RWPE2 (cell line): Measurements from ENCODE around the gene HOXB6.

Source experiments
- ATAC-seq: fragments of 200-7000 bp; cut with Tn5 transposase; 3 replicates; pipeline ENCODE4 v1.9.1; 2021; ENCODE audit warnings: low read depth
- DNase-seq: peaks from one replicate; pipeline ENCODE4 v3.0.0-alpha.2; 2020; ENCODE audit warnings: low spot score
- H3K27ac ChIP-seq: fragments of 450-650 bp; 2 replicates; pipeline ENCODE4 v1.5.1; 2017; ENCODE audit warnings: mild to moderate bottlenecking; ENCODE audit not compliant: poor library complexity, severe bottlenecking
- H3K27me3 ChIP-seq: fragments of 250-450 bp; sonication (Bioruptor Pico); 2 replicates; pipeline ENCODE4 v1.5.1; 2021; ENCODE audit warnings: mild to moderate bottlenecking, moderate library complexity; ENCODE audit not compliant: insufficient read depth, poor library complexity, severe bottlenecking
- H3K36me3 ChIP-seq: fragments of 250-450 bp; sonication (Bioruptor Pico); 2 replicates; pipeline ENCODE4 v1.5.1; 2020; ENCODE audit warnings: low read depth, mild to moderate bottlenecking, moderate library complexity
- H3K4me1 ChIP-seq: fragments of 250-450 bp; sonication (Bioruptor Pico); 2 replicates; pipeline ENCODE4 v1.5.1; 2021; ENCODE audit warnings: mild to moderate bottlenecking, moderate library complexity; ENCODE audit not compliant: insufficient read depth, poor library complexity, severe bottlenecking
- H3K4me3 ChIP-seq: fragments of 250-450 bp; sonication (Bioruptor Pico); 2 replicates; pipeline ENCODE4 v1.5.1; 2021; ENCODE audit warnings: mild to moderate bottlenecking, moderate library complexity; ENCODE audit not compliant: severe bottlenecking
- H3K9me3 ChIP-seq: fragments of 250-450 bp; sonication (Bioruptor Pico); 2 replicates; pipeline ENCODE4 v1.5.1; 2021; ENCODE audit warnings: mild to moderate bottlenecking, moderate library complexity; ENCODE audit not compliant: severe bottlenecking
- CTCF ChIP-seq: fragments of 450-650 bp; IDR thresholded peaks from one replicate; pipeline ENCODE4 v1.5.1; 2017; ENCODE audit warnings: mild to moderate bottlenecking, moderate library complexity; ENCODE audit not compliant: poor library complexity, severe bottlenecking

HOXB6 gene

DNA sequence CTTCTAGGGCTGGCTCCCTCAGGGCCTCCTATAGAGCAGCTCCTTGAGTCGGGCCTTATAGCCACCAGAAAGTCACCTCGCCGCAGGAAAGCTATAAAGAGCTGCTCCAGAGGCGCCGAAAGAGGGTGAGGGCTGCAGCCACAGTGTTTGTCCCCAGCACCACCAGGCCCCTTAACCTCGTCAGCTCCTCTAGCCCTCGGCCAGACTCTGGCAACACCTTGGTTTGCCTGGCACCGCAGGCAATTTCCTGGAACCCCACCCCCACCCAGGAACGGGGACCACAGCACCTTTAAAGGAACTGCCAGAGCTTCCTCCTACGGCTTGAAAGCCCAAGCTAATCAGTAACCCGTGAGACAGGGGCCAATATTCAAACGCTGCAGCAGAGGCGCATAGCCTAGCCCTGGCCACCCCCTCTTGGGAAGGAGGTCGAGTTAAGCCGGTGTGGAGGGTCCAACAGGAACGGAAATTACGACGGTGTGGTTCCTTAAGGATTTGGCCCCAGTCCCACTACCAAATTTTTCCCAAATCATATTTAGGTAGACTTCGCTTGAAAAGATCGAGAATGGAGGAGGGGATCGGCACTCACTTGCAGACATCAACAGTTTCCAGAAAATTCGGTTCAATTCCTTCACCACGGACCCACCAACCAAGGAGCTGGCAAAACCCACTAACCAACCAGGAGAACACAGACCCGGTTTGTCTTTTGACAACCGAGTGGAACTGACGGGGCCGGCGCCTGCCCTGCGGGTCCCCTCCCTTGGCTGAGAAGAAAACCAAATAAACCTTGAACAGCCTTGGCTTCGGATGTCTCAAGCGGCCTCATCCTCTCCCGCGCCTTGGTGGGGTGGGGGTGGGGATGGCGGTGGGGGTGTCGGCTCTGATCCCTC lies 3.0 kb downstream of the HOXB6 start:
- ATAC-seq: no peak

GRCh38 chr17:48601207-48601538 lies 3.6 kb downstream of the HOXB6 start:
- no peak overlapping the region for H3K27ac ChIP-seq
- peaks cover 13% of the 10 kb centered on the region for H3K4me1 ChIP-seq
- no peak for TF ChIP-seq CTCF
- H3K27me3 ChIP-seq: no peaks in the 10 kb centered on the region
- no peak for ATAC-seq
- no peak overlapping the region for H3K4me3 ChIP-seq
- no peaks in the 10 kb centered on the region for H3K9me3 ChIP-seq
- DNase-seq: no peak
- no peaks in the 10 kb centered on the region for H3K36me3 ChIP-seq

More for the DNA sequence above, 3.0 kb downstream of the HOXB6 start:
- Histone ChIP-seq H3K4me1 (peaks cover 13% of the 10 kb centered on the region), H3K27ac (no peak overlapping the region), H3K36me3 (no peaks in the 10 kb centered on the region), H3K9me3 (no peaks in the 10 kb centered on the region), H3K27me3 (no peaks in the 10 kb centered on the region), H3K4me3 (peak overlapping the region; percentile 52)
- peak; percentile 40 for DNase-seq
- TF ChIP-seq CTCF: no peak

- ATAC-seq (no peak), DNase-seq (no peak)
- Histone ChIP-seq H3K36me3 (no peaks in the 10 kb centered on the region), H3K9me3 (no peaks in the 10 kb centered on the region), H3K27ac (no peak overlapping the region), H3K27me3 (no peaks in the 10 kb centered on the region), H3K4me3 (no peak overlapping the region), H3K4me1 (peaks cover 13% of the 10 kb centered on the region)
- TF ChIP-seq CTCF: no peak
Observed at GRCh38 chr17:48600244-48601098, 4.3 kb downstream of the HOXB6 start.

DNA sequence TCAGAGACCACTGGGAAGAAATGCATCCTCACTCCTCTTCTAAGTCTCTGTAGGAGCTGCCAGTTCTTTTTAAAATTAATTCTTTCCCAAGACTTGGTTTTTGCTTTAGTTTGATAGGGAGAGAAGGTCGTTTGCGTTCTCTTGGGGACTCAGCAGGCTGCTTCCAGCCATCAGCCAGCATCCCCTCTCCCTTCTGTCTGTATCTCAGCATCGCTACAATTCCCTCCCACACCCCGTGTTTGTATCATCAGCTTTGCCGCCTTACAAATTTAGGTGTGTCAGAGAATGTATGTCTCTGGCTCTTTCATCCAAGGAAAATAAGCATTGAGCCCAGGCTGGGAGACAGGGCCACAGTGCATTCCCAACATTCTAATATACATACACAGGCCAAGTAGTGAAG lies 5.4 kb downstream of the HOXB6 start:
- Histone ChIP-seq H3K27me3 (no peaks in the 10 kb centered on the region), H3K36me3 (no peaks in the 10 kb centered on the region), H3K27ac (no peak overlapping the region), H3K9me3 (no peaks in the 10 kb centered on the region), H3K4me3 (no peak overlapping the region), H3K4me1 (peaks cover 6% of the 10 kb centered on the region)
- ATAC-seq (no peak), DNase-seq (no peak)
- no peak for TF ChIP-seq CTCF
